ENCODE measurements around the gene MCCD1.

MCCD1 gene

GRCh38 chr6:31573239-31574105 lies 44.7 kb downstream of the MCCD1 start:
- CTCF ChIA-PET = interaction anchor here (0.5 to 31.3 kb wide), 7 partner anchors 9 to 1193 kb away, joined by 3 to 1569 read pairs (median 11); partner anchors contain the start of genes ATP6V1G2, DDX39B, LST1 and LTA
- H3K4me3 ChIP-seq (ENCODE audit: low read depth, low read length) = no peak overlapping the region
- POLR2A ChIA-PET = no interaction called here
- no peak for TF ChIP-seq CTCF (IDR thresholded peaks at IDR 0.05; ENCODE audit: insufficient read depth, low read length, missing control alignments)
- DNase-seq (ENCODE audit: low read depth, low spot score) = no peak

DNA sequence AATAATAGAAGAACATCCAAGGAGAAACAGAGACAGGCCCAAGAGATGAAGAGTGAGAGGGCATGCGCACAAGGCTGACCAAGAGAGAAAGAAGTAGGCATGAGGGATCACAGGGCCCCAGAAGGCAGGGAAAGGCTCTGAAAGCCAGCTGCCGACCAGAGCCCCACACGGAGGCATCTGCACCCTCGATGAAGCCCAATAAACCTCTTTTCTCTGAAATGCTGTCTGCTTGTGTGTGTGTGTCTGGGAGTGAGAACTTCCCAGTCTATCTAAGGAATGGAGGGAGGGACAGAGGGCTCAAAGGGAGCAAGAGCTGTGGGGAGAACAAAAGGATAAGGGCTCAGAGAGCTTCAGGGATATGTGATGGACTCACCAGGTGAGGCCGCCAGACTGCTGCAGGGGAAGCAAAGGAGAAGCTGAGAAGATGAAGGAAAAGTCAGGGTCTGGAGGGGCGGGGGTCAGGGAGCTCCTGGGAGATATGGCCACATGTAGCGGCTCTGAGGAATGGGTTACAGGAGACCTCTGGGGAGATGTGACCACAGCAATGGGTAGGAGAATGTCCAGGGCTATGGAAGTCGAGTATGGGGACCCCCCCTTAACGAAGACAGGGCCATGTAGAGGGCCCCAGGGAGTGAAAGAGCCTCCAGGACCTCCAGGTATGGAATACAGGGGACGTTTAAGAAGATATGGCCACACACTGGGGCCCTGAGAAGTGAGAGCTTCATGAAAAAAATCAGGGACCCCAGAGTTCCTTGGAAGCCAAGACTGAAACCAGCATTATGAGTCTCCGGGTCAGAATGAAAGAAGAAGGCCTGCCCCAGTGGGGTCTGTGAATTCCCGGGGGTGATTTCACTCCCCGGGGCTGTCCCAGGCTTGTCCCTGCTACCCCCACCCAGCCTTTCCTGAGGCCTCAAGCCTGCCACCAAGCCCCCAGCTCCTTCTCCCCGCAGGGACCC lies 45.6 kb downstream of the MCCD1 start:
- POLR2A ChIA-PET = interaction anchor here (0.6 kb wide), 1 partner anchor 77 kb away, joined by 3 read pairs; no protein-coding TSS in a partner anchor
- DNase-seq (ENCODE audit: low read depth, low spot score) = no peak
- H3K4me3 ChIP-seq (ENCODE audit: low read depth, low read length) = no peak overlapping the region
- TF ChIP-seq CTCF (IDR thresholded peaks at IDR 0.05; ENCODE audit: insufficient read depth, low read length, missing control alignments) = no peak
- CTCF ChIA-PET = interaction anchor here (0.8 to 31.3 kb wide), 7 partner anchors 8 to 43 kb away, joined by 3 to 1569 read pairs (median 11); partner anchors contain the start of genes ATP6V1G2, DDX39B, LST1 and LTA

GRCh38 chr6:31575335-31575901 lies 46.7 kb downstream of the MCCD1 start, which contains the start of gene TNF:
TSS of gene TNF (plus strand) at chr6:31575565. CDS start at chr6:31575742, 177 bp downstream.
- ChIA-PET POLR2A (interaction anchor here (0.6 kb wide), 1 partner anchor 76 kb away, joined by 3 read pairs; no protein-coding TSS in a partner anchor), CTCF (interaction anchor here (2.3 to 31.3 kb wide), 5 partner anchors 9 to 23 kb away, joined by 7 to 1569 read pairs (median 15); partner anchors contain the start of genes ATP6V1G2, DDX39B, LST1 and LTA)
- no peak for TF ChIP-seq CTCF (IDR thresholded peaks at IDR 0.05; ENCODE audit: insufficient read depth, low read length, missing control alignments)
- DNase-seq (ENCODE audit: low read depth, low spot score) = no peak
- no peak within 1 kb of the TSS for H3K4me3 ChIP-seq (ENCODE audit: low read depth, low read length)

DNA sequence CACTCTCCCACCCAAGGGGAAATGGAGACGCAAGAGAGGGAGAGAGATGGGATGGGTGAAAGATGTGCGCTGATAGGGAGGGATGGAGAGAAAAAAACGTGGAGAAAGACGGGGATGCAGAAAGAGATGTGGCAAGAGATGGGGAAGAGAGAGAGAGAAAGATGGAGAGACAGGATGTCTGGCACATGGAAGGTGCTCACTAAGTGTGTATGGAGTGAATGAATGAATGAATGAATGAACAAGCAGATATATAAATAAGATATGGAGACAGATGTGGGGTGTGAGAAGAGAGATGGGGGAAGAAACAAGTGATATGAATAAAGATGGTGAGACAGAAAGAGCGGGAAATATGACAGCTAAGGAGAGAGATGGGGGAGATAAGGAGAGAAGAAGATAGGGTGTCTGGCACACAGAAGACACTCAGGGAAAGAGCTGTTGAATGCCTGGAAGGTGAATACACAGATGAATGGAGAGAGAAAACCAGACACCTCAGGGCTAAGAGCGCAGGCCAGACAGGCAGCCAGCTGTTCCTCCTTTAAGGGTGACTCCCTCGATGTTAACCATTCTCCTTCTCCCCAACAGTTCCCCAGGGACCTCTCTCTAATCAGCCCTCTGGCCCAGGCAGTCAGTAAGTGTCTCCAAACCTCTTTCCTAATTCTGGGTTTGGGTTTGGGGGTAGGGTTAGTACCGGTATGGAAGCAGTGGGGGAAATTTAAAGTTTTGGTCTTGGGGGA lies 47.4 kb downstream of the MCCD1 start:
- no peak overlapping the region for H3K4me3 ChIP-seq (ENCODE audit: low read depth, low read length)
- POLR2A ChIA-PET = interaction anchor here (1.8 kb wide), 1 partner anchor 35 kb away, joined by 5 read pairs; the partner anchor contains the start of gene DDX39B
- CTCF ChIA-PET = interaction anchor here (2.3 to 31.3 kb wide), 7 partner anchors 8 to 23 kb away, joined by 7 to 1569 read pairs (median 15); partner anchors contain the start of genes ATP6V1G2, DDX39B, LST1 and LTA
- no peak for DNase-seq (ENCODE audit: low read depth, low spot score)
- no peak for TF ChIP-seq CTCF (IDR thresholded peaks at IDR 0.05; ENCODE audit: insufficient read depth, low read length, missing control alignments)

DNA sequence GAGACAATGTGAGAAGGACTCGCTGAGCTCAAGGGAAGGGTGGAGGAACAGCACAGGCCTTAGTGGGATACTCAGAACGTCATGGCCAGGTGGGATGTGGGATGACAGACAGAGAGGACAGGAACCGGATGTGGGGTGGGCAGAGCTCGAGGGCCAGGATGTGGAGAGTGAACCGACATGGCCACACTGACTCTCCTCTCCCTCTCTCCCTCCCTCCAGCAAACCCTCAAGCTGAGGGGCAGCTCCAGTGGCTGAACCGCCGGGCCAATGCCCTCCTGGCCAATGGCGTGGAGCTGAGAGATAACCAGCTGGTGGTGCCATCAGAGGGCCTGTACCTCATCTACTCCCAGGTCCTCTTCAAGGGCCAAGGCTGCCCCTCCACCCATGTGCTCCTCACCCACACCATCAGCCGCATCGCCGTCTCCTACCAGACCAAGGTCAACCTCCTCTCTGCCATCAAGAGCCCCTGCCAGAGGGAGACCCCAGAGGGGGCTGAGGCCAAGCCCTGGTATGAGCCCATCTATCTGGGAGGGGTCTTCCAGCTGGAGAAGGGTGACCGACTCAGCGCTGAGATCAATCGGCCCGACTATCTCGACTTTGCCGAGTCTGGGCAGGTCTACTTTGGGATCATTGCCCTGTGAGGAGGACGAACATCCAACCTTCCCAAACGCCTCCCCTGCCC lies 48.3 kb downstream of the MCCD1 start:
- DNase-seq (ENCODE audit: low read depth, low spot score) = no peak
- POLR2A ChIA-PET = interaction anchor here (1.8 kb wide), 1 partner anchor 36 kb away, joined by 5 read pairs; the partner anchor contains the start of gene DDX39B
- no peak overlapping the region for H3K4me3 ChIP-seq (ENCODE audit: low read depth, low read length)
- CTCF ChIA-PET = interaction anchor here (2.4 to 31.3 kb wide), 4 partner anchors 9 to 24 kb away, joined by 10 to 1569 read pairs (median 250); partner anchors contain the start of genes ATP6V1G2, DDX39B, LST1 and LTA
- TF ChIP-seq CTCF (IDR thresholded peaks at IDR 0.05; ENCODE audit: insufficient read depth, low read length, missing control alignments) = no peak

Data from AG04449 (cell line).